ENCODE measurements around the gene EFCC1. TPM values are rescaled to one million over a fixed set of nuclear protein-coding genes. Genes with fewer than 3 reads are reported as not detected.

EFCC1 gene
- total and polyA plus RNA-seq, 3 donors from 2014 or later, result 2.6 to 2.9 (median 2.8) TPM

DNA sequence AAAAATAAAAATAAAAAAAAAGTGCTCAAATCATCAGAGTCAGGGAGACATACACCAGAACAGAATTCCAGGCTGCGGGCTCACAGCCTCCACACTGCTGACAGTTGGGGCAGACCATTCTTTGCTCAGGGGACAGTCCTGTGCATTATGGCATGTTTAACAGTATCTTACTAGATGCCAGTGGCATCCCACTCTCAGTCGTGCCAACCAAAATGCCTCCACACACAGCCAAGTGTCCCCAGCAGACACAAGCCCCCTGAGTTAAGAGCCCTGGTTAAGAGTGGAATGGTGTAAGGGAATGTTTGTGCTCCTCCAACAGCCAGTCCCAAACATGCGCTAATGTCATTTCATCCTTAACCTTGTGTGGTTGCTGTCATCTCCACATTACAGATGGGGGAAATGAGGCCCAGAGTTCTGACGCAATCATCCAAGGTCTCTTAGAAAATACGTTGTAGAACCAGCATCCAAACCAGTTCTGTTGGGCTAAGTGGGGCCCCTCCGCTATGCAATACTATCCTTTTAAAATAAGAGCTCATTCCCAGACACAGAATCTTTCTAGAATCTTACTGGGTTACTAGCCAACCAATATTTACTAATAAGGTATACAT is 33.3 kb upstream of the EFCC1 start:
- H3K36me3 ChIP-seq (ENCODE audit: low read depth, missing control alignments), result no peaks in the 10 kb centered on the region
- no peak for TF ChIP-seq POLR2A (IDR thresholded peaks at IDR 0.05)
- no peak for TF ChIP-seq CTCF (IDR thresholded peaks at IDR 0.05)
- H3K4me1 ChIP-seq, result no peaks in the 10 kb centered on the region
- WGBS, 2 donors, result 85 to 94% methylated on average over 6 of the region's 6 CpGs
- no peaks in the 10 kb centered on the region for H3K9me3 ChIP-seq
- no peak overlapping the region for H3K27ac ChIP-seq
- no peak overlapping the region for H3K4me3 ChIP-seq
- DNase-seq, result no peak
- intact Hi-C loops (cut with DNase I; ENCODE audit: low total_unique reads), result no loop called here
- no peaks in the 10 kb centered on the region for H3K27me3 ChIP-seq

DNA sequence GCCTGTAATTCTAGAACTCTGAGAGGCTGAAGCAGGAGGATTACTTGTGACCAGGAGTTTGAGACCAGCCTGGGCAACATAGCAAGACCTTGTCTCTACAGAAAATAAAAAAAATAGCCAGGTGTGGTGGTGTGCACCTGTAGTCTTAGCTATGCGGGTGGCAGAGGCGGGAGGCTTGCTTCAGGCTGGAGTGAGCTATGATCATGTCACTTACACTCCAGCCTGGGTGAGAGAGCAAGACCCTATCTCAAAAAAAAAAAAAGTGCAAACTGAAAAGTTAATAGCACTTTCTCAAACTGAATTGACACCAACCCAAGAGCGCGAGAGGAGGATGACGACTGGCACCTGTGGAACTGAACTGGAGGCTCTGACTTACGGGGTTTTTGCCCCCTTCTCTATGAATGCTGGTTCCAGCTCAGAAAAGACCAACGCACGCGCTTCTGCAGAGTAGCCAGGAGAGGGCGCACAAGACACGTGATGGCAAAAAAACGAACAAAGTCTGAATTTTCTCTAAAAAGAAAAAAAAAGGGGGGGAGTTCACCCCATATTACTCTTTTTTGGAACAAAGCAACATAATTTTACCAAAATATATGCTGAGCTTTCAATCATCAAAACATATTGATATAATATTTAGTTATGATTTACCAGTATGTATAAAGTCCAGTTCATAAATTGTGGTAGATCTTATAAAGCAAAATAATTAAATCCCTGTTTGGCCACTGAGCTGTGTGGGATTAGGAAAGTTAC is 30.9 kb upstream of the EFCC1 start:
- H3K27me3 ChIP-seq, result no peaks in the 10 kb centered on the region
- DNase-seq, result peak; percentile 56
- TF ChIP-seq CTCF (IDR thresholded peaks at IDR 0.05) (peak; percentile 67 to 93 (median 76)), POLR2A (IDR thresholded peaks at IDR 0.05) (no peak)
- H3K36me3 ChIP-seq (ENCODE audit: low read depth, missing control alignments), result no peaks in the 10 kb centered on the region
- H3K27ac ChIP-seq, result no peak overlapping the region
- 24 to 42% methylated on average over 12 of the region's 12 CpGs for WGBS, 2 donors
- H3K4me1 ChIP-seq, result no peaks in the 10 kb centered on the region
- no peaks in the 10 kb centered on the region for H3K9me3 ChIP-seq
- intact Hi-C loops (cut with DNase I; ENCODE audit: low total_unique reads), result loop anchor here (10.0 kb wide), 1 partner anchor 275 kb away; the partner anchor contains the start of gene COPG1
- H3K4me3 ChIP-seq, result no peak overlapping the region

DNA sequence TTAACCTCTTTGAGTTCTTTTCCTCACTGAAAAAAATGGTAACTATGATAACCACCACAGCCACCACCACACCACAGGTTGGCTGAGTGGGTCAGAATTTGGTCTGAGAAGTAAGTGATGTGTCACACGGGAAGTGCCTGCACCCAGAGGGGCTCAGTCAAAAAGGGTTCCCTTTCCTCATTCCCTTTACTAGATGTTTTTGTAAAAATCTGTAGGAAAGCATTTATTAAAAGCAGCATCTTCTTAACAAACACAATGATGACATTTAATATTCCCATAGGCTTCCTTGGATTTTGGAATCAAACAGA is 30.4 kb upstream of the EFCC1 start:
- Histone ChIP-seq H3K9me3 (no peaks in the 10 kb centered on the region), H3K27ac (no peak overlapping the region), H3K4me1 (no peaks in the 10 kb centered on the region), H3K36me3 (ENCODE audit: low read depth, missing control alignments) (no peaks in the 10 kb centered on the region), H3K27me3 (no peaks in the 10 kb centered on the region), H3K4me3 (no peak overlapping the region)
- no peak for DNase-seq
- no peak for TF ChIP-seq CTCF (IDR thresholded peaks at IDR 0.05)
- no peak for TF ChIP-seq POLR2A (IDR thresholded peaks at IDR 0.05)
- WGBS, 2 donors, result 60 to 73% methylated on average over 1 of the region's 1 CpG
- intact Hi-C loops (cut with DNase I; ENCODE audit: low total_unique reads), result loop anchor here (10.0 kb wide), 1 partner anchor 274 kb away; the partner anchor contains the start of gene COPG1

DNA sequence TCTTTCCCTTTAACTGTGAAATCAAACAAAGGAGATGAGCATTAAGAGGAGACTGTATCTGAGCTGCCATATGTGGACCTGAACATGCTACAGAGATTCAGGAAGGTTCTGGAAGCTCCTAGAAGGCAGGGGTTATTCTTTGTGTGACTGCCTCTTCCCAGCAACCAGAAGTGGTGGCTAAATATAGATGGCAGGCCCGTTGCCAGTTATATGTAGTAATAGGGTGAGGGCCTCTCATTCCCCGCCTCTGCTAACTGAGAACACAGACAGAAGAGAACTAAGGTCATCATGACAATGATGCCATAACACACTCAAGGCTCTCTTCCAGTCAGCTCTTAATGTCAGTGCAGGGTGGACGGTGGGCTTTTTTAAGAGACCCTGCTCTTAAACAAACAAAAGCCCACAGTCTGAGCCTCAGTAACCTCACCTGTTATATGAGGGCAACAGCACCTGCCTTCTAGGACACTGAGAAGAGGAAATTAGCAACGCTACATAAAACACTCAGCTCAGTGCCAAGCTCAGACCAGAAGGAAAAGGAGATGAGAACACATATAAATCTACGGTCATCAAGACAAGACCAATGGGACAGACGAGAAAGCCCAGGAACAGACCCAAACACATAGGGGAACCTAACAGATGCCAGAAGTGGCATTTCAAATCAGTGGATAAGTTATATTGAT is 29.5 kb upstream of the EFCC1 start:
- TF ChIP-seq CTCF (IDR thresholded peaks at IDR 0.05), result no peak
- no peak for TF ChIP-seq POLR2A (IDR thresholded peaks at IDR 0.05)
- no peaks in the 10 kb centered on the region for H3K9me3 ChIP-seq
- no peaks in the 10 kb centered on the region for H3K4me1 ChIP-seq
- H3K27ac ChIP-seq, result no peak overlapping the region
- H3K27me3 ChIP-seq, result no peaks in the 10 kb centered on the region
- peak; percentile 28 for DNase-seq
- intact Hi-C loops (cut with DNase I; ENCODE audit: low total_unique reads), result loop anchor here (10.0 kb wide), 1 partner anchor 273 kb away; the partner anchor contains the start of gene COPG1
- no peaks in the 10 kb centered on the region for H3K36me3 ChIP-seq (ENCODE audit: low read depth, missing control alignments)
- WGBS, 2 donors, result 74 to 78% methylated on average over 6 of the region's 6 CpGs
- no peak overlapping the region for H3K4me3 ChIP-seq
